Keratinocyte (primary cell): ENCODE measurements around the gene NTHL1. TPM values are rescaled to one million over a fixed set of nuclear protein-coding genes. Genes with fewer than 3 reads are reported as not detected.

ENCODE experiments used
- DNase-seq: peaks from one replicate; pipeline ENCODE4 v3.0.0-alpha.2; 2011; ENCODE audit warnings: low read depth, missing footprints, low spot score
- FAIRE-seq: peaks from 2 replicates; lab custom pipeline; 2011; peaks lifted over from hg19 to GRCh38; lab: Jason Lieb, UNC
- H2AFZ ChIP-seq: 2 replicates; pipeline ENCODE4 v1.6.0; 2012; ENCODE audit warnings: low read length, control low read depth, inconsistent platforms; ENCODE audit not compliant: control insufficient read depth
- H3K27ac ChIP-seq: 2 replicates; pipeline ENCODE4 v1.5.1; 2011; ENCODE audit warnings: low read length; ENCODE audit not compliant: control insufficient read depth, insufficient read depth
- H3K27me3 ChIP-seq: 3 replicates; pipeline ENCODE4 v1.6.0; 2011; ENCODE audit warnings: low read length; ENCODE audit not compliant: control insufficient read depth, insufficient read depth; ENCODE audit errors: extremely low read depth
- H3K36me3 ChIP-seq, 2 experiments: 2 replicates in 1 of 2; 3 replicates in 1 of 2; pipeline ENCODE4 v1.5.1; 2011; ENCODE audit warnings: low read length in 2 of 2, mild to moderate bottlenecking in 1 of 2; ENCODE audit not compliant: control insufficient read depth in 2 of 2, insufficient read depth in 2 of 2; ENCODE audit errors: extremely low read depth in 1 of 2
- H3K4me1 ChIP-seq: 3 replicates; pipeline ENCODE4 v1.5.1; 2011; ENCODE audit warnings: low read length; ENCODE audit not compliant: control insufficient read depth, insufficient read depth; ENCODE audit errors: extremely low read depth
- H3K4me2 ChIP-seq: 3 replicates; pipeline ENCODE4 v1.6.0; 2011; ENCODE audit warnings: low read depth, low read length; ENCODE audit not compliant: control insufficient read depth, insufficient read depth; ENCODE audit errors: extremely low read depth
- H3K4me3 ChIP-seq, 3 experiments: fragments of 200-600 bp in 1 of 3; sonication (generic) in 1 of 3; 2 replicates in 2 of 3; 3 replicates in 1 of 3; pipeline ENCODE4 v1.5.1; 2011 to 2016; ENCODE audit warnings: low read length in 3 of 3, mild to moderate bottlenecking in 3 of 3, control low read depth in 2 of 3, inconsistent platforms in 1 of 3, low read depth in 1 of 3, mixed read lengths in 1 of 3, mixed run types in 1 of 3, moderate library complexity in 1 of 3; ENCODE audit not compliant: control insufficient read depth in 2 of 3, insufficient read depth in 2 of 3; ENCODE audit errors: extremely low read depth in 1 of 3
- H3K79me2 ChIP-seq: 2 replicates; pipeline ENCODE4 v1.6.0; 2012; ENCODE audit warnings: low read length; ENCODE audit not compliant: control insufficient read depth, insufficient read depth
- H3K9ac ChIP-seq: 3 replicates; pipeline ENCODE4 v1.6.0; 2011; ENCODE audit warnings: low read length; ENCODE audit not compliant: control insufficient read depth, insufficient read depth; ENCODE audit errors: extremely low read depth
- H3K9me1 ChIP-seq: 3 replicates; pipeline ENCODE4 v1.6.0; 2011; ENCODE audit warnings: low read length; ENCODE audit not compliant: control insufficient read depth, insufficient read depth; ENCODE audit errors: extremely low read depth
- H3K9me3 ChIP-seq: 2 replicates; pipeline ENCODE4 v1.5.1; 2012; ENCODE audit warnings: low read depth, low read length; ENCODE audit not compliant: control insufficient read depth
- H4K20me1 ChIP-seq: 3 replicates; pipeline ENCODE4 v1.6.0; 2011; ENCODE audit warnings: low read length; ENCODE audit not compliant: control insufficient read depth, insufficient read depth; ENCODE audit errors: extremely low read depth
- CTCF ChIP-seq, 3 experiments: IDR thresholded peaks in 1 of 3; conservative IDR thresholded peaks in 1 of 3; optimal IDR thresholded peaks in 1 of 3; 2 replicates in 2 of 3; 3 replicates in 1 of 3; pipeline versions ENCODE3 to v1.5.1; 2011; ENCODE audit warnings: low read length in 3 of 3, mild to moderate bottlenecking in 3 of 3, moderate library complexity in 2 of 3, control low read depth in 1 of 3, inconsistent platforms in 1 of 3; ENCODE audit not compliant: insufficient read depth in 2 of 3; ENCODE audit errors: extremely low read depth in 1 of 3
- EZH2 ChIP-seq: IDR thresholded peaks from one replicate; pipeline ENCODE4 v1.6.1; 2012; ENCODE audit warnings: inconsistent platforms, mild to moderate bottlenecking, low read length, moderate library complexity
- dilution Hi-C: fragments of 300-500 bp; cut with MboI; formaldehyde crosslinking; loops from one replicate; pipeline ENCODE4 v1.7.0; 2020; ENCODE audit warnings: low sequenced_read_pairs; ENCODE audit not compliant: extremely low pct_ligation_motif_present
- polyA plus RNA-seq, 5 experiments: library from polyadenylated mRNA; depleted of rRNA in 3 of 5; stranded (reverse) in 3 of 5; stranded (forward) in 1 of 5; unstranded in 1 of 5; fragments of >200 nt; gene quantifications; 1 replicate in 1 of 5; 2 replicates in 3 of 5; 3 replicates in 1 of 5; pipeline versions ENCODE4 v1.2.1 to v1.2.3, GENCODE V29; 2011 to 2012; ENCODE audit warnings: missing spikeins in 2 of 5, low read depth in 1 of 5, low replicate concordance in 1 of 5

NTHL1 gene
- polyA plus RNA-seq, 1 donor (not counting 4 experiments of a cell fraction or from before 2014, with no cell fraction given) = 8.5 TPM

GRCh38 chr16:2093793-2094192 lies 46.2 kb upstream of the NTHL1 start:
- no peak overlapping the region for H3K4me3 ChIP-seq
- no peak overlapping the region for H3K9ac ChIP-seq
- FAIRE-seq = no peak
- peaks cover 6% of the 10 kb centered on the region for H4K20me1 ChIP-seq
- peaks cover 23% of the 10 kb centered on the region for H3K4me1 ChIP-seq
- no peak for DNase-seq
- dilution Hi-C loops = no loop called here
- no peaks in the 10 kb centered on the region for H3K9me3 ChIP-seq
- H3K27me3 ChIP-seq = no peaks in the 10 kb centered on the region
- no peaks in the 10 kb centered on the region for H3K79me2 ChIP-seq
- H2AFZ ChIP-seq = no peak overlapping the region
- no peak overlapping the region for H3K27ac ChIP-seq
- no peaks in the 10 kb centered on the region for H3K9me1 ChIP-seq
- peaks cover 22 to 38% of the 10 kb centered on the region in 2 experiments for H3K36me3 ChIP-seq
- TF ChIP-seq CTCF (optimal IDR thresholded peaks at IDR 0.05 in 1 of 3, IDR thresholded peaks at IDR 0.05 in 1 of 3, conservative IDR thresholded peaks at IDR 0.05 in 1 of 3; ENCODE audit: extremely low read depth in 1 of 3, insufficient read depth in 2 of 3, low read length in 3 of 3) (no peak), EZH2 (no peak)
- H3K4me2 ChIP-seq = no peak overlapping the region

- FAIRE-seq = no peak
- peaks cover 29% of the 10 kb centered on the region for H3K4me1 ChIP-seq
- no peaks in the 10 kb centered on the region for H3K27me3 ChIP-seq
- TF ChIP-seq CTCF (optimal IDR thresholded peaks at IDR 0.05 in 1 of 3, IDR thresholded peaks at IDR 0.05 in 1 of 3, conservative IDR thresholded peaks at IDR 0.05 in 1 of 3; ENCODE audit: extremely low read depth in 1 of 3, insufficient read depth in 2 of 3, low read length in 3 of 3) (no peak), EZH2 (no peak)
- no peak for DNase-seq
- dilution Hi-C loops = no loop called here
- H3K9me1 ChIP-seq = no peaks in the 10 kb centered on the region
- H3K9me3 ChIP-seq = no peaks in the 10 kb centered on the region
- H3K36me3 ChIP-seq = peaks cover 22 to 38% of the 10 kb centered on the region in 2 experiments
- H2AFZ ChIP-seq = no peak overlapping the region
- no peak overlapping the region for H3K27ac ChIP-seq
- no peaks in the 10 kb centered on the region for H3K79me2 ChIP-seq
- H3K9ac ChIP-seq = no peak overlapping the region
- peaks cover 12% of the 10 kb centered on the region for H4K20me1 ChIP-seq
- H3K4me2 ChIP-seq = no peak overlapping the region
- H3K4me3 ChIP-seq = no peak overlapping the region
Observed at GRCh38 chr16:2092866-2093265, 45.2 kb upstream of the NTHL1 start.
